Chondrocyte (in vitro differentiated cells): ENCODE measurements around the gene CDC34. TPM values are rescaled to one million over a fixed set of nuclear protein-coding genes. Genes with fewer than 3 reads are reported as not detected.

Experiments used
- DNase-seq: peaks from one replicate; pipeline ENCODE4 v3.0.0; 2021; ENCODE audit warnings: mixed read lengths, low spot score
- H3K27ac Mint-ChIP-seq: one replicate; pipeline ENCODE4 v1.8.0; 2021; ENCODE audit warnings: mild to moderate bottlenecking, moderate library complexity, mixed read lengths; ENCODE audit not compliant: unreplicated experiment
- H3K27me3 Mint-ChIP-seq: 2 replicates; pipeline ENCODE4 v1.8.0; 2021; ENCODE audit warnings: low read depth, mixed read lengths
- H3K36me3 Mint-ChIP-seq: 2 replicates; pipeline ENCODE4 v1.8.0; 2021; ENCODE audit warnings: low read depth, mixed read lengths
- H3K4me1 Mint-ChIP-seq: 2 replicates; pipeline ENCODE4 v1.8.0; 2021; ENCODE audit warnings: low read depth, mild to moderate bottlenecking, mixed read lengths
- H3K4me3 Mint-ChIP-seq: one replicate; pipeline ENCODE4 v1.8.0; 2021; ENCODE audit warnings: mild to moderate bottlenecking, moderate library complexity, mixed read lengths; ENCODE audit not compliant: unreplicated experiment
- H3K9me3 Mint-ChIP-seq: 2 replicates; pipeline ENCODE4 v1.8.0; 2021; ENCODE audit warnings: low read depth, mixed read lengths
- CTCF ChIP-seq: fragments of 200-600 bp; sonication (generic); IDR thresholded peaks from 2 replicates; pipeline ENCODE4 v1.5.0; 2021; ENCODE audit warnings: antibody characterized with exemption, mild to moderate bottlenecking, moderate library complexity
- total RNA-seq: library from RNA; stranded (reverse); gene quantifications from 3 replicates; pipeline ENCODE4 v1.2.1, GENCODE V29; 2021

The CDC34 gene
- total RNA-seq, 1 donor from 2014 or later: 66.9 TPM

DNA sequence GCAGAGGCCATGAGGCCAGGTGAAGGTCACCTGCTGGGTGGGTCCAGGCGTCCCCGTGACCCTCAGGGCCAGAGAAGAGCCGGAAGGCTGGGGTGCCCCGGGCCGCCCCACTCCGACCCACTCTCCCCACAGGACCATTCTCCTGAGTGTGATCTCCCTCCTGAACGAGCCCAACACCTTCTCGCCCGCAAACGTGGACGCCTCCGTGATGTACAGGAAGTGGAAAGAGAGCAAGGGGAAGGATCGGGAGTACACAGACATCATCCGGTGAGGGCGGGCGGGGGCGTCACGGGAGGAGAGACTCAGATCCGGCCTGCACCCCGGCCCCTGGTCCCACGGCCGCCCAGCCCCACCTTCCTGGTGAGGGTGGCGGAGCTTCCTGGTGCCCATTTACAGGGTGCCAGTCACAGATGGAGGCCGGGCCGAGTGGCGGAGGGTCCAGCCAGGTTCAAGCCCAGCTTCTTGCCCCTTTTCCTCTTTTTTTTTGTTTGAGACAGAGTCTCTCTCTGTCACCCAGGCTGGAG is 5.4 kb downstream of the CDC34 start:
- TF ChIP-seq CTCF: no peak
- Mint-ChIP-seq H3K27me3 (no peaks in the 10 kb centered on the region), H3K36me3 (peaks cover 9% of the 10 kb centered on the region), H3K4me1 (peaks cover 18% of the 10 kb centered on the region), H3K9me3 (no peaks in the 10 kb centered on the region), H3K27ac (no peak overlapping the region), H3K4me3 (no peak overlapping the region)
- DNase-seq: no peak

- no peak overlapping the region for H3K4me3 Mint-ChIP-seq
- TF ChIP-seq CTCF: no peak
- no peaks in the 10 kb centered on the region for H3K9me3 Mint-ChIP-seq
- H3K36me3 Mint-ChIP-seq: peaks cover 11% of the 10 kb centered on the region
- no peak overlapping the region for H3K27ac Mint-ChIP-seq
- no peaks in the 10 kb centered on the region for H3K27me3 Mint-ChIP-seq
- peaks cover 8% of the 10 kb centered on the region for H3K4me1 Mint-ChIP-seq
- DNase-seq: no peak
Measured at GRCh38 chr19:538641-539428, 7.3 kb downstream of the CDC34 start.

GRCh38 chr19:539429-540030 is 8.0 kb downstream of the CDC34 start:
- TF ChIP-seq CTCF: no peak
- no peak overlapping the region for H3K4me3 Mint-ChIP-seq
- no peak overlapping the region for H3K27ac Mint-ChIP-seq
- H3K27me3 Mint-ChIP-seq: no peaks in the 10 kb centered on the region
- no peak for DNase-seq
- peaks cover 4% of the 10 kb centered on the region for H3K4me1 Mint-ChIP-seq
- H3K9me3 Mint-ChIP-seq: no peaks in the 10 kb centered on the region
- peaks cover 11% of the 10 kb centered on the region for H3K36me3 Mint-ChIP-seq

- H3K4me3 Mint-ChIP-seq: no peak overlapping the region
- peaks cover 11% of the 10 kb centered on the region for H3K36me3 Mint-ChIP-seq
- no peaks in the 10 kb centered on the region for H3K9me3 Mint-ChIP-seq
Measured at GRCh38 chr19:540867-541637, 9.5 kb downstream of the CDC34 start.

More at GRCh38 chr19:540867-541637, 9.5 kb downstream of the CDC34 start:
- H3K27ac Mint-ChIP-seq: no peak overlapping the region
- H3K27me3 Mint-ChIP-seq: no peaks in the 10 kb centered on the region
- TF ChIP-seq CTCF: no peak
- DNase-seq: no peak
- no peaks in the 10 kb centered on the region for H3K4me1 Mint-ChIP-seq
